Adipose tissue (tissue), 3 donors: ENCODE measurements around the gene MMP24OS. TPM values are rescaled to one million over a fixed set of nuclear protein-coding genes. Genes with fewer than 3 reads are reported as not detected.

Experiments
- H3K27ac ChIP-seq: one replicate; pipeline ENCODE4 v1.5.1; 2013; ENCODE audit warnings: low read depth, low read length
- WGBS, 3 donors: extraction: QIAGEN DNeasy Blood & Tissue Kit; methylation state at CpG; one replicate each; pipeline ENCODE4 v1.1.7; 2013; 5-methylcytosine and 5-hydroxymethylcytosine counted together
- polyA plus RNA-seq, 3 donors: library from polyadenylated mRNA; stranded (reverse); fragments of 200-250 nt; gene quantifications; one replicate each; pipeline ENCODE4 v1.2.3, GENCODE V29; 2013
- donor health status: healthy with polysubstance abuse.
- donor health status: Bipolar disorder and iron deficiency.
- donor health status: healthy.

The MMP24OS gene
- polyA plus RNA-seq, 3 donors, result 17.8 to 70.2 (median 57.9) TPM

- 70 to 88% (median 75%) methylated on average over 5 of the region's 5 CpGs for WGBS, 3 donors
- no peak overlapping the region for H3K27ac ChIP-seq
Measured at GRCh38 chr20:35238735-35239134, 39.2 kb downstream of the MMP24OS start.

- no peak overlapping the region for H3K27ac ChIP-seq
- 59 to 95% (median 66%) methylated on average over 4 of the region's 4 CpGs for WGBS, 3 donors
Measured at GRCh38 chr20:35238170-35238569, 39.8 kb downstream of the MMP24OS start.

GRCh38 chr20:35237486-35237885 is 40.4 kb downstream of the MMP24OS start:
- H3K27ac ChIP-seq, result no peak overlapping the region

GRCh38 chr20:35235881-35236280 is 42.0 kb downstream of the MMP24OS start:
- WGBS, 3 donors, result 92 to 94% (median 93%) methylated on average over 6 of the region's 6 CpGs

GRCh38 chr20:35232575-35232974 is 45.3 kb downstream of the MMP24OS start:
- H3K27ac ChIP-seq, result no peak overlapping the region
- 63 to 76% (median 72%) methylated on average over 2 of the region's 2 CpGs for WGBS, 3 donors

More at GRCh38 chr20:35235881-35236280, 42.0 kb downstream of the MMP24OS start:
- H3K27ac ChIP-seq, result no peak overlapping the region

GRCh38 chr20:35226884-35227681 is 50.8 kb downstream of the MMP24OS start:
- H3K27ac ChIP-seq, result no peak overlapping the region
- WGBS, 3 donors, result 8 to 16% (median 13%) methylated on average over 26 to 72 of the region's 74 CpGs

Other genes starting within 250 kb of the MMP24OS start
- gene TRPC4AP, start 185.3 kb downstream of the MMP24OS start, polyA plus RNA-seq, result 10 to 100 TPM; 36.1 to 54.5 (median 43.1) TPM
- gene EDEM2, start 130.8 kb downstream of the MMP24OS start, polyA plus RNA-seq, result 10 to 100 TPM in 2 of 3 donors, 1 to 10 TPM in 1; 9.7 to 23.8 (median 23.3) TPM
- gene PROCR, start 106.0 kb downstream of the MMP24OS start, polyA plus RNA-seq, result 10 to 100 TPM; 16.1 to 83.3 (median 78.7) TPM
- 1 to 10 TPM in 1 of 3 donors, under 1 TPM in 2; 0.45 to 4.0 (median 0.98) TPM for gene MMP24, start 51.4 kb downstream of the MMP24OS start, polyA plus RNA-seq
- gene EIF6, start 6.7 kb upstream of the MMP24OS start, polyA plus RNA-seq, result 100 to 1,000 TPM in 1 of 3 donors, 10 to 100 TPM in 2; 70.7 to 117 (median 71.9) TPM
- under 1 TPM in 1 of 3 donors, not detected in 2; 0.03 TPM for gene FAM83C, start 14.3 kb upstream of the MMP24OS start, polyA plus RNA-seq
- 10 to 100 TPM; 17.5 to 30.3 (median 22.5) TPM for gene UQCC1, start 133.9 kb upstream of the MMP24OS start, polyA plus RNA-seq
- under 1 TPM; 0.13 to 0.80 (median 0.22) TPM for gene GDF5, start 160.1 kb upstream of the MMP24OS start, polyA plus RNA-seq
- 1 to 10 TPM; 3.6 to 7.1 (median 5.1) TPM for gene CEP250, start 177.5 kb upstream of the MMP24OS start, polyA plus RNA-seq